Measurements from ENCODE around the gene SH3D19.

- TF ChIP-seq POLR2AphosphoS5 (IDR thresholded peaks at IDR 0.05; ENCODE audit: low read depth, low read length) (no peak), TAF1 (IDR thresholded peaks at IDR 0.05; ENCODE audit: borderline replicate concordance, insufficient read depth, low read length) (no peak)
- TF ChIP-seq, protein P1, sequence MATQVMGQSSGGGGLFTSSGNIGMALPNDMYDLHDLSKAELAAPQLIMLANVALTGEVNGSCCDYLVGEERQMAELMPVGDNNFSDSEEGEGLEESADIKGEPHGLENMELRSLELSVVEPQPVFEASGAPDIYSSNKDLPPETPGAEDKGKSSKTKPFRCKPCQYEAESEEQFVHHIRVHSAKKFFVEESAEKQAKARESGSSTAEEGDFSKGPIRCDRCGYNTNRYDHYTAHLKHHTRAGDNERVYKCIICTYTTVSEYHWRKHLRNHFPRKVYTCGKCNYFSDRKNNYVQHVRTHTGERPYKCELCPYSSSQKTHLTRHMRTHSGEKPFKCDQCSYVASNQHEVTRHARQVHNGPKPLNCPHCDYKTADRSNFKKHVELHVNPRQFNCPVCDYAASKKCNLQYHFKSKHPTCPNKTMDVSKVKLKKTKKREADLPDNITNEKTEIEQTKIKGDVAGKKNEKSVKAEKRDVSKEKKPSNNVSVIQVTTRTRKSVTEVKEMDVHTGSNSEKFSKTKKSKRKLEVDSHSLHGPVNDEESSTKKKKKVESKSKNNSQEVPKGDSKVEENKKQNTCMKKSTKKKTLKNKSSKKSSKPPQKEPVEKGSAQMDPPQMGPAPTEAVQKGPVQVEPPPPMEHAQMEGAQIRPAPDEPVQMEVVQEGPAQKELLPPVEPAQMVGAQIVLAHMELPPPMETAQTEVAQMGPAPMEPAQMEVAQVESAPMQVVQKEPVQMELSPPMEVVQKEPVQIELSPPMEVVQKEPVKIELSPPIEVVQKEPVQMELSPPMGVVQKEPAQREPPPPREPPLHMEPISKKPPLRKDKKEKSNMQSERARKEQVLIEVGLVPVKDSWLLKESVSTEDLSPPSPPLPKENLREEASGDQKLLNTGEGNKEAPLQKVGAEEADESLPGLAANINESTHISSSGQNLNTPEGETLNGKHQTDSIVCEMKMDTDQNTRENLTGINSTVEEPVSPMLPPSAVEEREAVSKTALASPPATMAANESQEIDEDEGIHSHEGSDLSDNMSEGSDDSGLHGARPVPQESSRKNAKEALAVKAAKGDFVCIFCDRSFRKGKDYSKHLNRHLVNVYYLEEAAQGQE (IDR thresholded peaks at IDR 0.05; ENCODE audit: insufficient read depth in 1 of 2, low read depth in 2 of 2, low read length in 2 of 2): no peak
Measured at GRCh38 chr4:151204925-151205524, 120.4 kb downstream of the SH3D19 start.

All from PFSK-1 (cell line).